ENCODE data around the gene TMEM41A. TPM values are rescaled to one million over a fixed set of nuclear protein-coding genes. Genes with fewer than 3 reads are reported as not detected.

The TMEM41A gene
- total RNA-seq, 1 experiment from 2014 or later = 11.9 TPM

Other genes starting within 250 kb of the TMEM41A start
- 13.4 and 14.8 TPM in 2 replicates for gene EHHADH, start 245.0 kb downstream of the TMEM41A start, total RNA-seq (2014; rRNA removed; shearing (Covaris generic))
- gene MAP3K13, start 135.9 kb downstream of the TMEM41A start, total RNA-seq (2014; rRNA removed; shearing (Covaris generic)) = 31.0 and 33.1 TPM in 2 replicates
- gene LIPH, start 53.6 kb upstream of the TMEM41A start, total RNA-seq (2014; rRNA removed; shearing (Covaris generic)) = not detected in 2 replicates
- 20.1 and 30.6 TPM in 2 replicates for gene SENP2, start 87.3 kb upstream of the TMEM41A start, total RNA-seq (2014; rRNA removed; shearing (Covaris generic))